ENCODE measurements around the gene ADAM17.
"Not testable (repeated sequence)": the region's sequence is repeated elsewhere in the genome, so short reads cannot be mapped to it uniquely, and the experiment has no call there.

The ADAM17 gene

DNA sequence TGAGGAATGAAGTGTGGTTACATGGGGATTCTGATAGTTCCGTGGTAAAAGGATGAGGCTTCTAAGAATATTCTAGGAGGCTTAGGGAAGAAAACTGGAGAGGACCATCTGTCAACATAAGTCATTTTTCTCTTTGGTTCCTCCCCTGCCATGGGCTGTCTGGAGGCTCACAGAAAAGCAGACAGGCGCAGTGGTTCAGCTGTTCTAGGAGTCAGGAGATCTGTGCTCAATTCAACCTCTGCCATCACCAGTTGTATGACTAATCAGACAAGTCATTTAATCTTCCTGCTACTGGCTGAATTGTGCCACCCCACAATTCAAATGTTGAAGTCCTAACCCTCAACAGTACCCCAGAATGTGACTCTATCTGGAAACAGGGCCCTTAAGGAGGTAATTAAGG lies 36.4 kb downstream of the ADAM17 start:
- no peak for FAIRE-seq

- FAIRE-seq, result no peak
Measured at GRCh38 chr2:9518780-9519179, 36.9 kb downstream of the ADAM17 start.

- no peak for FAIRE-seq
Measured at GRCh38 chr2:9518163-9518562, 37.5 kb downstream of the ADAM17 start.

DNA sequence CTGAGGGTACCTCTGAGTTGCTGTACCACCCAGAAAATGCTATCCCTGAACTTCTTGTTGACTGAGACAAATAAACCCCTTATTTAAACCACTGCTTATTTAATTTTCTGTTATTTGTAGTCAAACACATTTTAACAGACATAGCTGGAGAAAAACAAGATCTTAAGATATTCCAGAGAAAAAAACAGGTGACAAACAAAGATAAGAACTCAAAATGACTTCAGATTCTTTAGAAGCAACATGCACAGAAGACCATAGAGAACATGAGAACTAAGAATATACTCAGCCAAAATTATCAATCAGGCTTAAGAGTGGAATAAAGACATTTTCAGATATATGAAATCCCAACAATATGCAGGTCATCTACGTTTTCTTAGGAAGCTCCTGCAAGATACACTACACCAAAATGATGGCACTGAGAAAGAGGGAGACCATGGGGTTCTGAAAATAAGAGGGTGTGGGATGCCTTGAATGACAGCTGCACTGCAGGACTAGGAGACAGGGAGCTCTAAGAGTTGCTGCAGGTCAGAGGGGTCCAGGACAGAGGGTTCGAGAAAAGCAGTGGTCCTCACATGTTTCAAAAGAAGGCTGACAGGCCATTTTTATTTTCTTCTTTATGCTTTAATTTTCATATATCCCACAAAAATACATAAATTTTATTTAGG lies 38.4 kb downstream of the ADAM17 start:
- no peak for FAIRE-seq

GRCh38 chr2:9513946-9514345 lies 41.7 kb downstream of the ADAM17 start:
- not testable (repeated sequence) for FAIRE-seq

DNA sequence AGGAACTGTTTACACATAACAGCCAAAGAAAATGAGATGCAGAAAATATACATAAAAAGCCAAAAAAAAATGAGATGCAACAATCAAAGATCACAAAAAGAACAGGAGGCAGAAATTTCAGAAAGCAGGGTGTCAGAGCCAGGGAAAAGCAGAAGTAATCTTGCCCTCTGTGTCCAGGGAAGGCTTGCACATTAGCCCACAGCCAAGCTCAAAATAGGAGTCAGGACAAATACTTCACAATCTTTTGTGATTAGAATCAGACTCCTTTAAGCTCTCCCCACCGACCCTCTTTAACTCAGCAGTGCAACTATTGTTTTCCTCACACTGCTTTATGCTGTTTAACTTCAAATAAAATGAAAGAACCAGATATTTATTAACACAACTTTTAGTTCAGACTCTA lies 46.7 kb downstream of the ADAM17 start:
- FAIRE-seq, result no peak

GRCh38 chr2:9498210-9498609 lies 57.4 kb downstream of the ADAM17 start:
- no peak for FAIRE-seq

GRCh38 chr2:9497017-9497416 lies 58.6 kb downstream of the ADAM17 start:
- FAIRE-seq, result no peak

DNA sequence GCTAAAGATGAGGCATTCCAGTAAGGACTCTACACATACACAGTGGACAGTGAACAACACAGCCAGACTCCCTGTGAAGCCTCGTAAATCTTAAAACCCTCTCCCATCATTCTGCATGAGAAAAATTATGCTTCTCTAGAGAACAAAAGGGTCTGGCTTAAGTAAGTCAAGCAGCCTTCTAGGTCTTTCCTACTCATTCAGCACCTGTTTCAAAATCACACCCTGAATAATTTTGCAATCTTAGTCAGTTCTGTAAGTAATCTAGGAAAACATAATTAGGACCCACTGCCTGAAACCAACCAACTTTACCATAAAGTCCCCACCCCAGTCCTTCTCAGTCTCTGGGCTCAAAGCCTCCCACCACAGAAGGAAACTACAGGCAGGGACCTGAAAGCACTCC lies 61.5 kb downstream of the ADAM17 start:
- no peak for FAIRE-seq

DNA sequence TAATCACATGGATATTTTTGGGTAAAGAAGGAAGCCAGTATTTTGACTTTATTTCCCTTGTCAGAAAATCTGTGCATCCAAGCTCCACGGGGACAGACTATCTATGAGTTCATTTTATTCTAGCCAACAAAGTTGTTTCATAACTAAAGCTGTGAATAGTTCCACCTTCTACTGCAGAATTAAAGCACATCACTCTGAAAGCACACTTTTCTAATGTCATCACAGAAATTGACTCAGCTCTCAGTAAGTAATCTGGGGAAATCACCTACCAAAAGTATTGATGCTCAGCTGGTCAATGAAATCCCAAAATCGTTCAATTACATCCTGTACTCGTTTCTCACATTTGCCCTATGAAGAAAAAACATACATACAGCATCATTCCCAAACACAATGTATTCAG lies 62.2 kb downstream of the ADAM17 start:
- FAIRE-seq, result no peak

- FAIRE-seq, result no peak
Measured at GRCh38 chr2:9492927-9493326, 62.7 kb downstream of the ADAM17 start.

DNA sequence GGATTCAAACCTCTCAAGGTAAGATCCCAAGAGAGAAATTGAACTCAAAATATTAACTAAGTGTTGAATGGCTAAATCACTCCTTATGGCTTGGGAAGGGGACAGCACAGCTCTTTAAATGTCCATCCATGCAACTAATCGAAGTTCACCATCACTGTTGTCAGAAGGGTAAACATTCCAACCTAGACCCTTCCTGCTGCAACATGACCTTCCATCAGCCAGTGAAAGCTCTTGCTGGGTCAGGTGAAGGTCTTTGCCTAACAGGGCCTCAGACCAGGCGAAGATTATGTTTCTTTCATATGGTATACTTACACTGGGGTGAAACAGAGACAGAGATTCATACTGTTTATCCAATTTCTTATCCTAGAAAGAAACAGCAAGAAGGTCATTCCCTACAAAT lies 64.8 kb downstream of the ADAM17 start:
- no peak for FAIRE-seq

GRCh38 chr2:9488583-9489547 lies 66.8 kb downstream of the ADAM17 start:
- no peak for FAIRE-seq

GRCh38 chr2:9484533-9484932 lies 71.1 kb downstream of the ADAM17 start:
- no peak for FAIRE-seq

DNA sequence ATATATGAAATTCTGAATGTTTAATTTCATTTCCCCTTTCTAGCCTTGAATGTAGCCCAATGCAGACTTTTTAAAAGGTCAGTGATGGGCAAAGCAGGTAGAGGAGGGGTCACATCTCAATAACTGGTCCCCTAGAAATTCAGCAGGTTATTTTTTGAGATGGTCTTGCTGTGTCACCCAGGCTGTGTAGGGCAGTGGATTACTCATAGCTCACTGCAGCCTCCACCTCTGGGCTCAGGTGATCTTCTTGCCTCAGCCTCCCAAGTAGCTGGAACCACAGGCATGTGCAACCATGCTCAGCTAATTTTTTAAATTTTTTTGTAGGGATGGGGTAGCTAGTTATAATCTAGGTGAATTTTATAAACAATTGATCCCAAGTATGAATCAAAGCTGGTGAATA lies 72.5 kb downstream of the ADAM17 start:
- no peak for FAIRE-seq

DNA sequence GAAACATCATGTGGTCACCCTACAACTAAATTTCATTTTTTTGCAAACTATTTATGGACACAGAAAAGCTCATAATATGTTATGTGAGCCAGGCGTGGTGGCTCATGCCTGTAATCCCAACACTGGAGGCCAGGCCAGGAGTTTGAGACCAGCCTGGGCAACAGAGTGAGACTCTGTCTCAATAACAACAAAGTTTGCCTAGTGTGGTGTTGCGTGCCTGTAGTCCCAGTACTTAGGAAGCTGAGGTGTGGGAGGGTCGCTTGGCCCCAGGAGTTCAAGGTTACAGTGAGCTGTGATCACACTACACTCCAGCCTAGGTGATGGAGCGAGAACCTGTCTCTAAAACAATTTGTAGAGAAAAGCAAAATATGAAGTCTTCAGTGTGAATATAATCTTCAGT lies 75.5 kb downstream of the ADAM17 start:
- FAIRE-seq, result no peak

DNA sequence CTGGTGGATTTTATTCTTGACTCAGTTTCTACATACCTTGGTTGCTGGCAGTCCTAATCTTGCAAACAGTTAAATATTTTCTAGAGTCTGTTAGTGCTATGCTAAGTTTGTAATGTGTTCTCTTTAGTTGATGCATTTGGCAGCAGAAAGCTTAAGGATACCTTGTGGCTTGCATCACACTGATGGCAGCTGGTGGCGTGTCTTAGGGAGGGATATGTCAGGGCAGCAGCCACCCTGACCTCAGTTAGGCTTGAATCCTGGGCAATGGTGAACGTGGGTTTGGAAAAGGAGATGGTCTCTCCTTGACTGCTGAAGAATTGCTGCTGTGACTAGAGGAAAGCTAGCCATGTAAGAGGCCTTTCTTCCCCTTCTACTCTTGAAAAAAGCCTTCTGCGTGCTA lies 77.1 kb downstream of the ADAM17 start:
- no peak for FAIRE-seq

GRCh38 chr2:9477914-9478313 lies 77.7 kb downstream of the ADAM17 start:
- FAIRE-seq, result no peak

GRCh38 chr2:9474361-9475057 lies 81.1 kb downstream of the ADAM17 start, which contains the start of gene IAH1:
Gene IAH1 (plus strand): TSS chr2:9474551. CDS start chr2:9474567, 16 bp downstream.
- FAIRE-seq, result no peak

GRCh38 chr2:9473985-9474360 lies 81.7 kb downstream of the ADAM17 start:
- no peak for FAIRE-seq

- FAIRE-seq, result no peak
Measured at GRCh38 chr2:9473308-9473984, 82.2 kb downstream of the ADAM17 start.

DNA sequence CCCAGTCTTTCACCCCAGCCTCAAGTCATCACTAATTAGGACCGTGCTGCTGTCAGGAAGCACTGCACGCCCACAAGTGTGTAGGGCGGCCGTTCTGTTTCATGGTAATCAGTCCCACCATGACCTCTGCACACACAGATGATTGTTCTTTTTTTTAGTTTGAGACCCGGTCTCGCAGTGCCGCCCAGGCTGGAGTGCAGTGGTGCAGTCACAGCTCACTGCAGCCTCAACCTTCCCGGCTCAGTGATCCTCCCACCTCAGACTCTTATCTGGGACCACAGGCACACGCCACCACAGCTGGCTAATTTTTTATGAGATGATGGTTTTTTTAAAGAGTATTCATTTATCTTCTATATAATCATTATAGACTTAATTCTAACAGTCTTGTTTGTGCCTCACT lies 83.1 kb downstream of the ADAM17 start:
- no peak for FAIRE-seq

GRCh38 chr2:9471206-9471605 lies 84.4 kb downstream of the ADAM17 start:
- no peak for FAIRE-seq
